Trophoblast cell (in vitro differentiated cells and primary cell): Measurements from ENCODE around the gene ATP8A2.

Source experiments
- DNase-seq, 2 donors: peaks; one replicate each; pipeline ENCODE4 v3.0.0-alpha.2; 2016
- H2AFZ ChIP-seq: 2 replicates; pipeline ENCODE4 v1.6.1; 2013; ENCODE audit warnings: low read length, moderate library complexity, mild to moderate bottlenecking; ENCODE audit not compliant: insufficient read depth, poor library complexity
- H2AK5ac ChIP-seq: 2 replicates; pipeline ENCODE4 v1.6.1; 2013; ENCODE audit warnings: mild to moderate bottlenecking, low read length
- H2BK120ac ChIP-seq: 2 replicates; pipeline ENCODE4 v1.6.1; 2013; ENCODE audit warnings: low read length, mild to moderate bottlenecking, moderate library complexity; ENCODE audit not compliant: insufficient read depth, poor library complexity
- H2BK12ac ChIP-seq: 2 replicates; pipeline ENCODE4 v1.6.1; 2013; ENCODE audit warnings: mild to moderate bottlenecking, low read length, moderate library complexity
- H2BK5ac ChIP-seq: 2 replicates; pipeline ENCODE4 v1.6.1; 2013; ENCODE audit warnings: low read length, low read depth, moderate library complexity, mild to moderate bottlenecking; ENCODE audit not compliant: poor library complexity
- H3K14ac ChIP-seq: 2 replicates; pipeline ENCODE4 v1.6.1; 2013; ENCODE audit warnings: mild to moderate bottlenecking, low read length
- H3K18ac ChIP-seq: 2 replicates; pipeline ENCODE4 v1.6.1; 2013; ENCODE audit warnings: mild to moderate bottlenecking, low read length
- H3K23ac ChIP-seq: 2 replicates; pipeline ENCODE4 v1.6.1; 2013; ENCODE audit warnings: low read length
- H3K27ac ChIP-seq: 2 replicates; pipeline ENCODE4 v1.5.1; 2013; ENCODE audit warnings: low read depth, mild to moderate bottlenecking, inconsistent platforms, low read length, moderate library complexity
- H3K27me3 ChIP-seq: 2 replicates; pipeline ENCODE4 v1.6.1; 2013; ENCODE audit warnings: inconsistent platforms, mild to moderate bottlenecking, low read length, moderate library complexity; ENCODE audit not compliant: insufficient read depth
- H3K36me3 ChIP-seq, 2 experiments: 1 replicate in 1 of 2; 2 replicates in 1 of 2; pipeline ENCODE4 v1.6.1; 2013; ENCODE audit warnings: low read length in 2 of 2, mild to moderate bottlenecking in 2 of 2, moderate library complexity in 1 of 2; ENCODE audit not compliant: insufficient read depth in 2 of 2, control insufficient read depth in 1 of 2
- H3K4ac ChIP-seq: 2 replicates; pipeline ENCODE4 v1.6.1; 2013; ENCODE audit warnings: low read depth, mild to moderate bottlenecking, low read length, moderate library complexity
- H3K4me1 ChIP-seq, 2 experiments: 1 replicate in 1 of 2; 2 replicates in 1 of 2; pipeline ENCODE4 v1.6.1; 2013; ENCODE audit warnings: low read length in 2 of 2, mild to moderate bottlenecking in 2 of 2, moderate library complexity in 1 of 2; ENCODE audit not compliant: insufficient read depth in 2 of 2, control insufficient read depth in 1 of 2
- H3K4me2 ChIP-seq: 2 replicates; pipeline ENCODE4 v1.6.1; 2013; ENCODE audit warnings: inconsistent platforms, mild to moderate bottlenecking, low read length, moderate library complexity
- H3K4me3 ChIP-seq: 2 replicates; pipeline ENCODE4 v1.5.1; 2013; ENCODE audit warnings: mild to moderate bottlenecking, low read depth, low read length, inconsistent platforms
- H3K79me1 ChIP-seq: one replicate; pipeline ENCODE4 v1.6.1; 2013; ENCODE audit warnings: low read length
- H3K79me2 ChIP-seq: 2 replicates; pipeline ENCODE4 v1.6.1; 2013; ENCODE audit warnings: low read length, mild to moderate bottlenecking; ENCODE audit not compliant: control insufficient read depth, insufficient read depth, poor library complexity
- H3K9ac ChIP-seq: 2 replicates; pipeline ENCODE4 v1.6.1; 2013; ENCODE audit warnings: mild to moderate bottlenecking, low read length
- H3K9me3 ChIP-seq: 2 replicates; pipeline ENCODE4 v1.6.1; 2013; ENCODE audit warnings: low read depth, mild to moderate bottlenecking, control low read depth, inconsistent platforms, low read length; ENCODE audit not compliant: insufficient read depth
- H4K12ac ChIP-seq: 2 replicates; pipeline ENCODE4 v1.6.1; 2013; ENCODE audit warnings: low read depth, mild to moderate bottlenecking, low read length, moderate library complexity
- H4K8ac ChIP-seq: 2 replicates; pipeline ENCODE4 v1.6.1; 2013; ENCODE audit warnings: low read depth, mild to moderate bottlenecking, low read length, moderate library complexity
- H4K91ac ChIP-seq: one replicate; pipeline ENCODE4 v1.6.1; 2013; ENCODE audit warnings: low read depth, mild to moderate bottlenecking, low read length, moderate library complexity
- WGBS: extraction: QIAGEN DNeasy Blood & Tissue Kit; methylation state at CpG from one replicate; pipeline ENCODE4 v1.1.7; 2013; ENCODE audit warnings: missing lambda C conversion rate; ENCODE audit not compliant: insufficient read length, insufficient coverage; ENCODE audit errors: extremely low coverage; 5-methylcytosine and 5-hydroxymethylcytosine counted together

ATP8A2 gene

GRCh38 chr13:25708268-25708667 lies 336.5 kb downstream of the ATP8A2 start:
- Histone ChIP-seq H3K9me3 (no peaks in the 10 kb centered on the region), H2BK120ac (no peak overlapping the region), H3K36me3 (no peaks in the 10 kb centered on the region), H4K12ac (no peak overlapping the region), H3K4ac (no peak overlapping the region), H3K23ac (no peak overlapping the region), H3K18ac (no peak overlapping the region), H3K79me2 (no peaks in the 10 kb centered on the region), H4K91ac (no peak overlapping the region), H3K14ac (no peak overlapping the region), H3K4me1 (no peaks in the 10 kb centered on the region), H3K4me3 (no peak overlapping the region), H2BK12ac (no peak overlapping the region), H3K27ac (no peak overlapping the region), H2AK5ac (no peak overlapping the region), H2BK5ac (no peak overlapping the region), H3K27me3 (no peaks in the 10 kb centered on the region), H3K4me2 (no peak overlapping the region), H3K9ac (no peak overlapping the region), H4K8ac (no peak overlapping the region), H2AFZ (no peak overlapping the region), H3K79me1 (no peaks in the 10 kb centered on the region)
- WGBS = no CpG with 5 or more reads among the region's 1 CpG
- no peak for DNase-seq

- Histone ChIP-seq H3K9ac (no peak overlapping the region), H2BK5ac (no peak overlapping the region), H4K8ac (no peak overlapping the region), H3K14ac (no peak overlapping the region), H3K9me3 (no peaks in the 10 kb centered on the region), H2BK12ac (no peak overlapping the region), H3K27me3 (no peaks in the 10 kb centered on the region), H3K23ac (no peak overlapping the region), H3K18ac (no peak overlapping the region), H3K4me3 (no peak overlapping the region), H3K4me2 (no peak overlapping the region), H3K4me1 (no peaks in the 10 kb centered on the region), H3K79me2 (no peaks in the 10 kb centered on the region), H2BK120ac (no peak overlapping the region), H3K36me3 (no peaks in the 10 kb centered on the region), H3K27ac (no peak overlapping the region), H2AK5ac (no peak overlapping the region), H3K79me1 (no peaks in the 10 kb centered on the region), H3K4ac (no peak overlapping the region), H2AFZ (no peak overlapping the region), H4K91ac (no peak overlapping the region), H4K12ac (no peak overlapping the region)
- no peak for DNase-seq
- no CpG with 5 or more reads among the region's 2 CpGs for WGBS
Observed at GRCh38 chr13:25709088-25709487, 337.3 kb downstream of the ATP8A2 start.

GRCh38 chr13:25715760-25716159 lies 344.0 kb downstream of the ATP8A2 start:
- Histone ChIP-seq H3K4me3 (no peak overlapping the region), H3K9ac (no peak overlapping the region), H2BK12ac (no peak overlapping the region), H3K79me2 (no peaks in the 10 kb centered on the region), H2BK120ac (no peak overlapping the region), H3K36me3 (no peaks in the 10 kb centered on the region), H3K18ac (no peak overlapping the region), H3K14ac (no peak overlapping the region), H3K9me3 (no peaks in the 10 kb centered on the region), H4K12ac (no peak overlapping the region), H2AFZ (no peak overlapping the region), H3K4me2 (no peak overlapping the region), H4K91ac (no peak overlapping the region), H3K79me1 (no peaks in the 10 kb centered on the region), H4K8ac (no peak overlapping the region), H3K4ac (no peak overlapping the region), H3K4me1 (no peaks in the 10 kb centered on the region), H2BK5ac (no peak overlapping the region), H2AK5ac (no peak overlapping the region), H3K23ac (no peak overlapping the region), H3K27ac (no peak overlapping the region), H3K27me3 (no peaks in the 10 kb centered on the region)
- no peak for DNase-seq
- WGBS = no CpG with 5 or more reads among the region's 1 CpG

GRCh38 chr13:25717666-25718197 lies 346.0 kb downstream of the ATP8A2 start:
- Histone ChIP-seq H3K4me1 (no peaks in the 10 kb centered on the region), H3K23ac (no peak overlapping the region), H2BK12ac (no peak overlapping the region), H4K12ac (no peak overlapping the region), H3K79me1 (no peaks in the 10 kb centered on the region), H3K27me3 (no peaks in the 10 kb centered on the region), H4K91ac (no peak overlapping the region), H2BK5ac (no peak overlapping the region), H3K18ac (no peak overlapping the region), H2AK5ac (no peak overlapping the region), H2BK120ac (no peak overlapping the region), H2AFZ (no peak overlapping the region), H3K4me3 (no peak overlapping the region), H3K36me3 (no peaks in the 10 kb centered on the region), H3K9ac (no peak overlapping the region), H3K4me2 (no peak overlapping the region), H3K27ac (no peak overlapping the region), H4K8ac (no peak overlapping the region), H3K14ac (no peak overlapping the region), H3K4ac (no peak overlapping the region), H3K79me2 (no peaks in the 10 kb centered on the region), H3K9me3 (no peaks in the 10 kb centered on the region)
- DNase-seq = no peak
- WGBS = no CpG with 5 or more reads among the region's 5 CpGs
